Mammary epithelial cell (primary cell): Measurements from ENCODE around the gene KCTD2.

ENCODE experiments used
- CTCF ChIP-seq, 2 donors: IDR thresholded peaks in 1 of 2; conservative IDR thresholded peaks in 1 of 2; 2 replicates each; pipeline ENCODE4 v1.5.1; 2011 to 2012; ENCODE audit warnings: inconsistent platforms in 2 of 2, low read length in 2 of 2, mild to moderate bottlenecking in 2 of 2, control low read depth in 1 of 2, low read depth in 1 of 2; ENCODE audit not compliant: insufficient read depth in 1 of 2; ENCODE audit errors: extremely low read depth in 1 of 2
- EZH2 ChIP-seq: IDR thresholded peaks from 2 replicates; pipeline ENCODE4 v1.6.1; 2012; ENCODE audit warnings: low read length, inconsistent platforms, borderline replicate concordance

- TF ChIP-seq CTCF (conservative IDR thresholded peaks at IDR 0.05 in 1 of 2, IDR thresholded peaks at IDR 0.05 in 1 of 2; ENCODE audit: extremely low read depth in 1 of 2, insufficient read depth in 1 of 2, low read depth in 1 of 2, low read length in 2 of 2): no peak
- TF ChIP-seq EZH2: no peak
These were observed 26.5 kb upstream of the KCTD2 start for GRCh38 chr17:75020331-75021110.
